ENCODE data around the gene TAS1R3.

The TAS1R3 gene

DNA sequence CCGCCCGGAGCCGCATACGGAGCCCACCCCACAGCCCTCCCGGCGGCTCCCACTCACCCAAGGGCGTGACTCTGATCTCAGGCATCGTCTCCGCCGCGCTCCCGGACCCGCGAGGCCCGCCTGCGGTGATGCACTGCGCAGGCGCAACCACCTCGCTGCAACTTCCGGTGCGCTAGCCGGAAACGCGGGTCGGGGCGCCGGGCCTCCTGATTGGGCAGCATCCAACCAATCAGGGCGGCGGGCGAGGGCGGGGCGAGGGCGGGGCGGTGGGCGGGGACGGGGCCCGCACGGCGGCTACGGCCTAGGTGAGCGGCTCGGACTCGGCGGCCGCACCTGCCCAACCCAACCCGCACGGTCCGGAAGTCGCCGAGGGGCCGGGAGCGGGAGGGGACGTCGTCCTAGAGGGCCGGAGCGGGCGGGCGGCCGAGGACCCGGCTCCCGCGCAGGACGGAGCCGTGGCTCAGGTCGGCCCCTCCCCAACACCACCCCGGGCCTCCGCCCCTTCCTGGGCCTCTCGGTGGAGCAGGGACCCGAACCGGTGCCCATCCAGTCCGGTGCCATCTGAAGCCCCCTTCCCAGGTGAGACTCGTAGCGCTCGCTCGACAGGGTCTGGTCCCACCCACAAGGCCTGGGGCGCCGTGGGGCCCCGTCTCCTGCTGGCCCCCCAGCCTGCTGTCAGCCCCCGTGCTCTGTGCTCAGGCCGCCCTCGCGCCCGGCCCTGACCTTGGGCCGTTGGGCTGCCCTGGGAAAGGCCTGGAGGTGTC lies 6.4 kb upstream of the TAS1R3 start, which contains the start of the genes CPTP and INTS11:
Gene CPTP, plus strand, starts transcription at position 279 of the 764 bp plus-strand sequence. CDS start 2,109 bp downstream, outside the sequence.
Gene INTS11, minus strand, starts transcription at position 137 of the 764 bp plus-strand sequence. Its CDS starts 52 bp downstream, at position 85.
- DNase-seq (ENCODE audit: low read depth): peak; percentile 80

DNA sequence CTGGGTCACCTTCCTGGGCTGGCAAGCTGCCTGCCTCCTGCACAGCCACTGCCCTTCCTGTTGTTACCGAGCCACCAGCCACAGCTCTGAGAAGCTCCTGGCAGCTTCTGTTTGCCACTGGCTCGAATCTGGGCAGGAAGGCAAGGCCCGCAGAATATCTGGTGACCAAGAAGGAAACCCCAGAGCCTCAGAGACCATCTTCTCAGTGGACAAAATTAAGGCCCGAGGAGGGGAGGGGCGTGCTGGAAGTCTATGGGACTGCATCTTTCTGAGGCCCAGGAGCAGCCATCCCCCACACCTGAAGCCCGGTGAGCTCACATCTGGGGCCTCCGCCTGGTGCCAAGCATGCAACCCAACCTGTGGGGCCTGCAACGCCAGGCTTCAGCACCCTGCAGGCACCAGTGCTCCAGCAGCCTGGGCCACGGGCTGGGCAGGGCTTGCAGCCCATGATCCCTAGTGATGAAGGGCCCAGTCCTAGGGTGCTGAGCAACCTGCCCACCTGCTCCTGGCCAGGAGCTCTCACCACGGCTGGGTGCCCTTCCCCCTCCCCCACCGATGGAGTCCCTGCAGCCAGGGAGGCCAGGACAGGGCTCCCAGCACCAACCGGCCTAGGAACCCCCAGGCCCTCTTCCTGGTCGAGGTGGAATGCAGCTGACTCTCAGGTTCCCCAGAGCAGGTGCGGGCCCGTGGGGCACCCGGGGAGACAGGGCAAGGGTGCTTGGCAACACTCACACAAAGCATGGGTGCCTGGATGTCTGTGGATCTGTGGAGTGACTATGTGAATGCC lies 5.6 kb upstream of the TAS1R3 start:
- no peak for DNase-seq (ENCODE audit: low read depth)

DNA sequence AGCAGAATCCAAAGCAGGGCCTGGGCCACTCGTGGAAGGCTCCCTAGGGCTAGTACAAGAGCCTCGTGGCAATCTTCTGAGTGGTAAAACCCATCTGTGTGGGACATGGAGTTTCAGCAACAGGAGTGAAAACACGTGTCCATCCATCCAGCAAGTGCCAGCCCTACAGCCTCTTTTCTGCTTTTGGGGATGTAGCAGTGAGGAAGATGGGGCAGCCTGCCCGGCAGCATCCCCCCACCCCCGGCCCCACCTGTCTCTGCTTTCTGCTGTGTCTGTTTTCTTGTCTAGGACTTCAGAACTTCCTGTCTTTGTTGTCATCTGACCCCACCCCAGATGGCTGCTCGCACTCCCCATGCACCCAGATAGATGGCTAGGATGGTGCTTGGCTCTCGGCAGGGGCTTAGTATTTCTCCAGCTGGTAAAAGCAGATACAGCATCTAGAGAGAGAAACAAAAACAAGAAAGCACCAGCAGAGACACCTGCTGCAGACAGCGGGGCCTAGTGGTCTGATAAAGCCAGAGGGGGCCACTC lies 4.9 kb upstream of the TAS1R3 start:
- DNase-seq (ENCODE audit: low read depth): no peak

DNA sequence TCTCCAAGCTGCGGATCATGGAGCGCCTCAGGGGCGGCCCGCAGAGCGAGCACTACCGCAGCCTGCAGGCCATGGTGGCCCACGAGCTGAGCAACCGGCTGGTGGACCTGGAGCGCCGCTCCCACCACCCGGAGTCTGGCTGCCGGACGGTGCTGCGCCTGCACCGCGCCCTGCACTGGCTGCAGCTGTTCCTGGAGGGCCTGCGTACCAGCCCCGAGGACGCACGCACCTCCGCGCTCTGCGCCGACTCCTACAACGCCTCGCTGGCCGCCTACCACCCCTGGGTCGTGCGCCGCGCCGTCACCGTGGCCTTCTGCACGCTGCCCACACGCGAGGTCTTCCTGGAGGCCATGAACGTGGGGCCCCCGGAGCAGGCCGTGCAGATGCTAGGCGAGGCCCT lies 3.8 kb upstream of the TAS1R3 start:
- no peak for DNase-seq (ENCODE audit: low read depth)

DNA sequence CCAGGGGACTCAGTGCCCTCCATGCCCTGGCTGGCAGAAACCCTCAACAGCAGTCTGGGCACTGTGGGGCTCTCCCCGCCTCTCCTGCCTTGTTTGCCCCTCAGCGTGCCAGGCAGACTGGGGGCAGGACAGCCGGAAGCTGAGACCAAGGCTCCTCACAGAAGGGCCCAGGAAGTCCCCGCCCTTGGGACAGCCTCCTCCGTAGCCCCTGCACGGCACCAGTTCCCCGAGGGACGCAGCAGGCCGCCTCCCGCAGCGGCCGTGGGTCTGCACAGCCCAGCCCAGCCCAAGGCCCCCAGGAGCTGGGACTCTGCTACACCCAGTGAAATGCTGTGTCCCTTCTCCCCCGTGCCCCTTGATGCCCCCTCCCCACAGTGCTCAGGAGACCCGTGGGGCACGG lies 2.8 kb upstream of the TAS1R3 start:
- DNase-seq (ENCODE audit: low read depth): no peak

DNA sequence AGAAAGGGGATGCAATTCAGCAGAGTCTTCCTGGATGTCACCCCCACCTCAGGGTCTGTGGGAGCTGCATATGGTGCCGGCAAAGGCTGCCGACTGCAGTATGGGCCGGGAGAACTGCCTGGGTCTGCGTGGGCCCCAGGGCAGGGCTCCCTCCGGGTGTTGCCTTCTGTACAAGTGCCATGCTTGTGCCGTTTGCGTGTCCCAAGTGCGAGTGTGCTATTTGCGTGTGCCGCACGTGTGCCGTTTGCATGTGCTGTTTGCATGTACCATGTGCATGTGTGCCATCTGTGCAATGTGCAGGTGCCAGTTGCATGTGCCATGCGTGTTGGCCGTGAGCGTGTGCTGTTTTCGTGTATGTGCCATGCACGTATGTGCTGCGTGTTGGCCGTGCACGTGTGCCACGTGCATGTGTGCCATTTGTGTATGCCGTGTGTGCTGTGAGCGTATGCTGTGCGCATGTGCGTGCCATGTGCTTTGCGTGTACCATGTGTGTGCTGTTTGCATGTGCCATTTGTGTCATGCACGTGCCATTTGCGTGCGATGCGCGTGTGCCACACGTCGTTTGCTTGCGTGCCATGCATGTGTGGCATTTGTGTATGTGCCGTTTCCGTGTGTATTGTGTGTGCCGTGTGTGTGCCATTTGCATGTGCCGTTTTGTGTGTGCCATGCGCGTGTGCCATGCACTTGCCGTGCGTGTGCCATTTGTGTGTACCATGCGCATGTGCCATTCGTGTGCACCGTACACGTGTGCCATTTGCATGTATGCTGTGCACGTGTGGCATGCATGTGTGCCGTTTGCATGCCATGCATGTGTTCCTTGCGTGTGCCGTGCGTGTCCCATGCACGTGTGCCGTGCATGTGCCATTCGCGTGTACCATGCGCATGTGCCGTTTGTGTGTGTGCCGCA lies 1.5 kb upstream of the TAS1R3 start:
- no peak for DNase-seq (ENCODE audit: low read depth)

DNA sequence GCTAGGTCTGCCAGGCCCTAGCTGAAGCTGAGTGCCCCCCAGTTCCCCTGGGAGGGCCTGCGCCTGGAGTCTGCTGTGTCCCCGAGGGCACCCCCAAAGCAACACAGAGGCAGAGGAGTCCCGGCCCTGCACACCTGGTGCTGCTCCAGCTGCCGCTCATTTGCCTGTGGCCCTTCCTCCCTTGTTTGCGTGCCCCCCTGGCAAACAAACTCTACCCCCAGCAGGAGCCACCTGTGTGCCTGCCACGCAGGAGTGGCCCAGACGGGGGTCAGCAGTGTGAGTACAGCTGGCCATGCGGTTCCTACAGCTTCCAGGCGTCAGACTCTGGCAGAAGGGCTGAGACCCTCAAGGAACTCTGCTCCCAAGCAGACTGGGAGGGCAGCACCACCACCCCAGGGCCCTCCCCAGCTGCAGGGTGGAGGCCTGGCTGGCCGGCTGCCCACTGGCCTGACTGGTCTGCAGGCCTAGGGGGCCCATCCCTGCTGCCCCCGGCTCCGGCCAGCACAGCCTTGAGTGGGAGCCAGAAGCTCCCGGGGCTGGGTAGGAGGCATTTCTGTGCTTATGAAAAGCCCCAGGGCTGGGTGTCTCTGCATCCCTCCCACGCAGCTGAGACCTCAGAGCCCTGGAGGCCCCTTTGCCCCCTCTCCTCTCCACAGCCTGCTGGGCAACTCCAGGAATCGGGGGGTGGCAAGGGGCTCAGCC lies 563 bp upstream of the TAS1R3 start:
- no peak for DNase-seq (ENCODE audit: low read depth)

DNA sequence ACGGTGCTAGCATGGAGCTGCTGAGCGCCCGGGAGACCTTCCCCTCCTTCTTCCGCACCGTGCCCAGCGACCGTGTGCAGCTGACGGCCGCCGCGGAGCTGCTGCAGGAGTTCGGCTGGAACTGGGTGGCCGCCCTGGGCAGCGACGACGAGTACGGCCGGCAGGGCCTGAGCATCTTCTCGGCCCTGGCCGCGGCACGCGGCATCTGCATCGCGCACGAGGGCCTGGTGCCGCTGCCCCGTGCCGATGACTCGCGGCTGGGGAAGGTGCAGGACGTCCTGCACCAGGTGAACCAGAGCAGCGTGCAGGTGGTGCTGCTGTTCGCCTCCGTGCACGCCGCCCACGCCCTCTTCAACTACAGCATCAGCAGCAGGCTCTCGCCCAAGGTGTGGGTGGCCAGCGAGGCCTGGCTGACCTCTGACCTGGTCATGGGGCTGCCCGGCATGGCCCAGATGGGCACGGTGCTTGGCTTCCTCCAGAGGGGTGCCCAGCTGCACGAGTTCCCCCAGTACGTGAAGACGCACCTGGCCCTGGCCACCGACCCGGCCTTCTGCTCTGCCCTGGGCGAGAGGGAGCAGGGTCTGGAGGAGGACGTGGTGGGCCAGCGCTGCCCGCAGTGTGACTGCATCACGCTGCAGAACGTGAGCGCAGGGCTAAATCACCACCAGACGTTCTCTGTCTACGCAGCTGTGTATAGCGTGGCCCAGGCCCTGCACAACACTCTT lies 1.1 kb downstream of the TAS1R3 start:
- DNase-seq (ENCODE audit: low read depth): no peak

DNA sequence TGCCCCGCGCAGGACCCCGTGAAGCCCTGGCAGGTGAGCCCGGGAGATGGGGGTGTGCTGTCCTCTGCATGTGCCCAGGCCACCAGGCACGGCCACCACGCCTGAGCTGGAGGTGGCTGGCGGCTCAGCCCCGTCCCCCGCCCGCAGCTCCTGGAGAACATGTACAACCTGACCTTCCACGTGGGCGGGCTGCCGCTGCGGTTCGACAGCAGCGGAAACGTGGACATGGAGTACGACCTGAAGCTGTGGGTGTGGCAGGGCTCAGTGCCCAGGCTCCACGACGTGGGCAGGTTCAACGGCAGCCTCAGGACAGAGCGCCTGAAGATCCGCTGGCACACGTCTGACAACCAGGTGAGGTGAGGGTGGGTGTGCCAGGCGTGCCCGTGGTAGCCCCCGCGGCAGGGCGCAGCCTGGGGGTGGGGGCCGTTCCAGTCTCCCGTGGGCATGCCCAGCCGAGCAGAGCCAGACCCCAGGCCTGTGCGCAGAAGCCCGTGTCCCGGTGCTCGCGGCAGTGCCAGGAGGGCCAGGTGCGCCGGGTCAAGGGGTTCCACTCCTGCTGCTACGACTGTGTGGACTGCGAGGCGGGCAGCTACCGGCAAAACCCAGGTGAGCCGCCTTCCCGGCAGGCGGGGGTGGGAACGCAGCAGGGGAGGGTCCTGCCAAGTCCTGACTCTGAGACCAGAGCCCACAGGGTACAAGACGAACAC lies 1.8 kb downstream of the TAS1R3 start:
- DNase-seq (ENCODE audit: low read depth): no peak

DNA sequence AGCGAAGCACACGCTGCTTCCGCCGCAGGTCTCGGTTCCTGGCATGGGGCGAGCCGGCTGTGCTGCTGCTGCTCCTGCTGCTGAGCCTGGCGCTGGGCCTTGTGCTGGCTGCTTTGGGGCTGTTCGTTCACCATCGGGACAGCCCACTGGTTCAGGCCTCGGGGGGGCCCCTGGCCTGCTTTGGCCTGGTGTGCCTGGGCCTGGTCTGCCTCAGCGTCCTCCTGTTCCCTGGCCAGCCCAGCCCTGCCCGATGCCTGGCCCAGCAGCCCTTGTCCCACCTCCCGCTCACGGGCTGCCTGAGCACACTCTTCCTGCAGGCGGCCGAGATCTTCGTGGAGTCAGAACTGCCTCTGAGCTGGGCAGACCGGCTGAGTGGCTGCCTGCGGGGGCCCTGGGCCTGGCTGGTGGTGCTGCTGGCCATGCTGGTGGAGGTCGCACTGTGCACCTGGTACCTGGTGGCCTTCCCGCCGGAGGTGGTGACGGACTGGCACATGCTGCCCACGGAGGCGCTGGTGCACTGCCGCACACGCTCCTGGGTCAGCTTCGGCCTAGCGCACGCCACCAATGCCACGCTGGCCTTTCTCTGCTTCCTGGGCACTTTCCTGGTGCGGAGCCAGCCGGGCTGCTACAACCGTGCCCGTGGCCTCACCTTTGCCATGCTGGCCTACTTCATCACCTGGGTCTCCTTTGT lies 2.6 kb downstream of the TAS1R3 start:
- DNase-seq (ENCODE audit: low read depth): no peak

DNA sequence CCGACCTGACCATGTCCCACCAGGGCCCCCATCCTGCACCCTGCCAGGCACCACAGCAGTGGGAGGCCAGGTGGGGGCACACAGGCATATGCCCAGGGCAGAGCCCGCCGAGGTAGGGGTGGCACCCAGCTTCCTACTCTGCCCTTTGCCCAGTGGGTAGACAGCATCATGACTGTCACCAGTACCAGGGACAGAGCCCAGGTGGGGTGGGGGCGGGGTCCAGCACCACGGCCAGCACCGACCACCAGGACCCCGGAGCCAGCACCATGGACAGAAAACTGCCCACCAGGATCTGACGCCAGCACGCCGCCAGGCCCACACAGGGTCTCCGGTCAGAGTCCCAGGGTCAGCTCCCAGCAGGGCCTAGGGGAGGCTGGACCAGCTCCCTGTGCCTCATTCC lies 3.8 kb downstream of the TAS1R3 start:
- DNase-seq (ENCODE audit: low read depth): no peak

DNA sequence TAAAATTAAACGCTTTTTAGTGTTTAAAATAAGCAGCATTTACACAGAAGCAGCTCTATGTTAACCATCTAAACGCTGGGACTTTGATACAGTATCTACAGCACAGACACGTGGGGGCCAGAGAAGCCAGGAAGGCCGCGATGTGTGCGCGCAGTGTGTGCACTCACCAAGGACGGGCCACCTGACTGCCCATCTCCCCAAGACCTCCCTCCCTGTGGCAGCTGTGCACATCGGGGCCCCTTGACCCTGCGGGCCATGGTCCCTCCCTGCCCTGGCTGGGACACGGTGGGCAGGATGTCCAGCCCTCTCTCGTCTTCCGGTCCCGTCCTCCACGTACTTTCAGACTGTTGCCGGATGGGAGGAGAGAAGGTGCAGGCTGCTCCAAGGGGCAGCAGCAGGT lies 4.2 kb downstream of the TAS1R3 start:
- DNase-seq (ENCODE audit: low read depth): no peak

DNA sequence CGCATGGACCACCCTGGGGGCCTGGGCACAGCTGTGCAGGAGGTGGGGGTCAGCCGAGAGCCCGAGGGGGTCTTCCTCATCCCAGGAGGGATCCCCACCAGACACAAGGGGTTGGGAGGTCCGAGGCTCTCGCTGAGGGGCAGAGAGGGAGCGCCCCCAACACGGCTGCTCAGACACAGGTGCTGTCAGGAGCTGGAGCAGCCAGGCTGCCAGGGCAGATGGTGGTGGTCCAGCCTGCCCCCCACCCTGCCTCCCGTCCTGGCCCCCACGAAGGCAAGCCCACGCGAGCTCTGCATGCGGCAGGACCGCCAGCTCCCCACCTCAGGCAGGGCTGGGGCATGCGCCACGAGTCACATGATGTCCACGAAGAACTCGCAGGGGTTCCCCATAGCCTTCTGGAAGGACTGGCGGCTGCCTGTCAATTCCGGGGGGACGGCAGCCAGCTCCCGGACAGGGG lies 4.7 kb downstream of the TAS1R3 start:
- no peak for DNase-seq (ENCODE audit: low read depth)

DNA sequence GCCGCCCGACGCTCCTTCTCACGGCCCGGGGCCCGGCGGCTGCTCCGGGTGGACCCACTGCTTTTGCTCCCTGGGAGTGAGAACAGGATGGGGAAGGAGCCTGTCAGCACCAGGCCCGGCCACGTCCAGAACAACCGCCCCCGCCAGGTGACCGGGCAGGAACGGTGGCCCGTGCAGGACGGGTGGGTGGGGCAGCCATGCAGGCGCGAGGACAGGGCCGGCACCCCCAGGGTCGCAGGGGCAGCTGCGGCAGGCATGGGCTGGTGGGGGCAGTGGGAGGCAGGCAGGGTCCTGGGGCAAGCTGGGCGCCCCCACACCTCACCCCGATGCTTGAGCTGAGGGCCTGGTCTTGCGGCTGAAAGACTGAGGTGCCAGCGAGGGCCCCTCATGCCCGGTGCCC lies 5.4 kb downstream of the TAS1R3 start:
- DNase-seq (ENCODE audit: low read depth): no peak

DNA sequence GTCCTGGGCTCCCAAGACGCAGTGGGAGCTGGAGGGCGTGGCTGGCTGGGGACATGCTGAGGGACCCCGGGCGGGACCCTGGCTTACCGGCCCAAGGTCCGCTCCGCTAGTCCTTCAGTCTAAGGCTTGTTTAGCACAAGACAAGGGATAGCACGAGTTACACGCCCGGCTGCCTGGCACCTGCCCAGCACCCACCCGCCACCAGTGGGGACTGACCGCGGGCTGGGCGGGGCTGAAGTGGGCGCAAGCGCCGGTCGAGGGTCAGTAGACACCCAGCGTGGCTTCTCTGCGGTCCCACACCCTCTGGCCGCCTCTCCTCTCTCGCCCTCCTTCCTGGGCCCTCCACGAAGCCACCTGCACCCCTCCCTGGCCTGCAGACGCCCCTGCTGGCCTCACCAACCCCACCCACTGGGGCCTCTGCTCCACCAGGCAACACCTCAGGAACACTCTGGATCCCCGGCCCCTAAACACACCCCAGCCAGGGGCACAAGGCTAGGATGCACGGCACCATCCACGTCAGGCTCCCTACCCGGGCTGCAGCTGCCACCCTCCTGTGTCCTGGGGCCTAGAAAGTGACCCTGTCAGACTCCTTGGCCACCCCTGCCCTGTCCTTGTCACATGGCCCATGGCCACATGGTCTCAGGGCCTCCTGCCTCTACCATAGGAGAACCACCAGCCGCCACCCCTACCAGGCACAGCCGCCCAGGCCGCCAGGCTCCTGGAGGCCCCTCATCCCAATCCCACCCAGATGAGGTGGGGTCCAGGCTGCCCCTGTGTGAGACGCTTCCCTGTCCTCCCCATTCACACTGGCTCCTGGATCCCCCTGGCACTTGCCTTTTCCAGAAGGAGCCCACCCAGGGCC lies 6.1 kb downstream of the TAS1R3 start:
- no peak for DNase-seq (ENCODE audit: low read depth)

DNA sequence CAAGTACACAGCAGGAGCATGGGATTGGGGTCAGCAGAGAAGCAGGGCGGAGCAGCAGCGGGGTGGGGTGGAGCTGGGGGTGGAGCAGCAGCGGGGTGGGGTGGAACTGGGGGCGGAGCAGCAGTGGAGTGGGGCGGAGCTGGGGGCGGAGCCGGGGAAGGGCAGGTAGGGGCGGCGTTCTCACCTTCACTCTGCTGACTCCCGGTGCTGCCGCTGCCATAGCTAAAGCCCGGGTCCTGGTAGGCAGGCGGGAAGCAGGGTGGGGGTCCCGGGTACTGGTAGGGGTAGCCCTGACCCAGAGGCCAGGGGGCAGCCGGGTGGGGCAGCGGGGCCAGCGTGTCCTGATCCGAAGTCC lies 6.7 kb downstream of the TAS1R3 start:
- no peak for DNase-seq (ENCODE audit: low read depth)

DNA sequence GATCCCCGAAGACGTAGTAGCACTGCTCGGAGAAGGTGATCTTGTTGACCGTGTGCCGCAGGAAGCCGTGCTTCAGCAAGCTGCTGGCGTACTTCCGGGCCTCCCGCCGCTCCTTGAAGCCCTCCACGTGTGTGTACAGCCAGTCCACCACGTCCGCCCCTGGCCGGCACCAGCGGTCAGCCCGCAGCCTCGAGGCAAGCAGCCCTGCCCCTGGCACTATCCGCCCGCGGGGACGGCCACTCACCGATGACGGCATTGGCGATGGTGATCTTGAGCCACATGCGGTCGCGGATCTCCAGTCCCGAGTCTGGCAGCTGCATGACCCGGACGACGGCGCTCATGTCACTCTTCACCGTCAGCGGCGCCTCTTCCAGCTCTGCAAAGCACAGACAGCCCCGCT lies 7.2 kb downstream of the TAS1R3 start:
- DNase-seq (ENCODE audit: low read depth): no peak

DNA sequence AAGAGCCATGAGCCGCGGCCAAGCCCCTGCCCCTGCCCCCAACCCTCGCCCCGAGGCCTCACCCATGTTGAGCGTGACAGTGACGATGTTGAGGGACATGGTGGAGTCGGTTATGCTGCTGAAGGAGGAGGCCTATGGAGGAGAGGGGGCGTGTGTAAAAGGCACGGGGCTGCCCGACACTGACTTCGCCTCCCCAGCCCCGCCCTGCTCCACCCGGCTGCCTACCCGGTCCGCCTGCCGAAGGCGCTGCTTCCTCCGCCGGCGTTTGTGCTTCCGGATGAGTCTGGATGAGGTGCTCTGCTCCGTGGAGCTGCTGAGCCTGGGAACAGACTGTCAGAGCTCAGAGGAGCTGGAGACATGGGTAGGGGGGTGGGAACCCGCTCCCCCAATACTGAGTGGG lies 9.1 kb downstream of the TAS1R3 start:
- no peak for DNase-seq (ENCODE audit: low read depth)
